ENCODE results near the gene RFC2. TPM values are rescaled to one million over a fixed set of nuclear protein-coding genes. Genes with fewer than 3 reads are reported as not detected.

Gene RFC2
- total RNA-seq, 3 donors from 2014 or later (not counting 1 experiment from before 2014, with no cell fraction given): 16.9 to 26.5 (median 20.5) TPM

DNA sequence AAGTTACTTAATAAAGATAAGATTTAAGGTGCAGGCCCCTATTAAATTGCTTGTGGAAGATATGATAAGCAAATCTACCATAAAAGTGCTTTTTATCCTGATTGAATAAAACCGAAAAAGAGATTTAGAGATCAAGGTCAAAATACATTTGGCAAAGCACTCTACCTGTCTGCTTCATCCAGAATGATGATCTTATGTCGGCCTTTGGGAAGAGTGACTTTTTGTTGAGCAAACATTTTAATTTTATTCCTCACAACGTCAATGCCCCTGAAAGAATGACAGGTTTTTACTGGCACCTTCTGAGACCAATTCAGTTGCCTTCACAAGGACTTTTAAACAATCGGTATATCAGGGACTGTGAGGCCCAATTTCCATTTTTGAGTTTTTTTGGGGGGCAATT, 7.7 kb downstream of the RFC2 start:
- Mint-ChIP-seq H3K27ac (no peak overlapping the region), H3K36me3 (peaks cover 8% of the 10 kb centered on the region), H3K9me3 (no peaks in the 10 kb centered on the region), H3K27me3 (ENCODE audit: low read depth in 2 of 2) (no peaks in the 10 kb centered on the region), H3K4me3 (no peak overlapping the region), H3K4me1 (peaks cover 5 to 6% of the 10 kb centered on the region in 2 donors)
- WGBS (ENCODE audit: insufficient coverage): 94% methylated on average over 4 of the region's 4 CpGs
- TF ChIP-seq, protein P1, sequence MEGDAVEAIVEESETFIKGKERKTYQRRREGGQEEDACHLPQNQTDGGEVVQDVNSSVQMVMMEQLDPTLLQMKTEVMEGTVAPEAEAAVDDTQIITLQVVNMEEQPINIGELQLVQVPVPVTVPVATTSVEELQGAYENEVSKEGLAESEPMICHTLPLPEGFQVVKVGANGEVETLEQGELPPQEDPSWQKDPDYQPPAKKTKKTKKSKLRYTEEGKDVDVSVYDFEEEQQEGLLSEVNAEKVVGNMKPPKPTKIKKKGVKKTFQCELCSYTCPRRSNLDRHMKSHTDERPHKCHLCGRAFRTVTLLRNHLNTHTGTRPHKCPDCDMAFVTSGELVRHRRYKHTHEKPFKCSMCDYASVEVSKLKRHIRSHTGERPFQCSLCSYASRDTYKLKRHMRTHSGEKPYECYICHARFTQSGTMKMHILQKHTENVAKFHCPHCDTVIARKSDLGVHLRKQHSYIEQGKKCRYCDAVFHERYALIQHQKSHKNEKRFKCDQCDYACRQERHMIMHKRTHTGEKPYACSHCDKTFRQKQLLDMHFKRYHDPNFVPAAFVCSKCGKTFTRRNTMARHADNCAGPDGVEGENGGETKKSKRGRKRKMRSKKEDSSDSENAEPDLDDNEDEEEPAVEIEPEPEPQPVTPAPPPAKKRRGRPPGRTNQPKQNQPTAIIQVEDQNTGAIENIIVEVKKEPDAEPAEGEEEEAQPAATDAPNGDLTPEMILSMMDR (IDR thresholded peaks at IDR 0.05): no peak
- peaks cover 2% of the 10 kb centered on the region for H3K4me1 ChIP-seq (ENCODE audit: control insufficient read depth, insufficient read depth, low read length)
- DNase-seq (no peak), ATAC-seq (no peak)
- H3K27ac ChIP-seq (ENCODE audit: low read length): no peak overlapping the region
- no peaks in the 10 kb centered on the region for H3K9me3 ChIP-seq (ENCODE audit: control insufficient read depth, insufficient read depth, low read length)
- H3K4me3 ChIP-seq (ENCODE audit: low read length): no peak overlapping the region
- intact Hi-C loops (cut with micrococcal nuclease): no loop called here
- peaks cover 37% of the 10 kb centered on the region for H3K36me3 ChIP-seq (ENCODE audit: control insufficient read depth, insufficient read depth, low read length)
- no peaks in the 10 kb centered on the region for H3K27me3 ChIP-seq (ENCODE audit: control insufficient read depth, insufficient read depth, low read length)

DNA sequence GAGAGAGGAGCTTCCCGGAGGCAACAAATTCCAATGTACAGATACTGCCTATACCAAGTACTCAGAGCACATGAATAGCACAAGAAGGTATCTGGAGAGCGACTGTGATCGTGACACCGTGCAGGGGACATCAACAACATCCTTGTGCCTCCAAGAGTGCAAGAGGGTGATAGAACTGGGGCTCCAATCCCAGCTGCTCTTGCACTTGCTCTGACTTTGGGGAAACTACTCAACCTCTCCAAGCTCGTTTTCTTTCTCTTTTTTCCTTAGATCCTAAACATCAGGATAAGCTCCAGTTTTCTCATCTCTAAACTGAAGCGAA, 12.1 kb downstream of the RFC2 start:
- WGBS (ENCODE audit: insufficient coverage): 87% methylated on average over 5 of the region's 6 CpGs
- intact Hi-C loops (cut with micrococcal nuclease): no loop called here
- no peaks in the 10 kb centered on the region for H3K9me3 Mint-ChIP-seq
- no peak overlapping the region for H3K4me3 ChIP-seq (ENCODE audit: low read length)
- no peak for DNase-seq
- H3K9me3 ChIP-seq (ENCODE audit: control insufficient read depth, insufficient read depth, low read length): no peaks in the 10 kb centered on the region
- H3K27ac ChIP-seq (ENCODE audit: low read length): no peak overlapping the region
- TF ChIP-seq, protein P1 (IDR thresholded peaks at IDR 0.05): no peak
- H3K27ac Mint-ChIP-seq: no peak overlapping the region
- peaks cover 13% of the 10 kb centered on the region for H3K36me3 Mint-ChIP-seq
- peaks cover 5% of the 10 kb centered on the region for H3K4me1 ChIP-seq (ENCODE audit: control insufficient read depth, insufficient read depth, low read length)
- peaks cover 48% of the 10 kb centered on the region for H3K36me3 ChIP-seq (ENCODE audit: control insufficient read depth, insufficient read depth, low read length)
- no peak for ATAC-seq
- no peaks in the 10 kb centered on the region for H3K27me3 ChIP-seq (ENCODE audit: control insufficient read depth, insufficient read depth, low read length)
- H3K4me3 Mint-ChIP-seq: no peak overlapping the region
- no peaks in the 10 kb centered on the region for H3K27me3 Mint-ChIP-seq (ENCODE audit: low read depth in 2 of 2)
- H3K4me1 Mint-ChIP-seq: peaks cover 8 to 9% of the 10 kb centered on the region in 2 donors

DNA sequence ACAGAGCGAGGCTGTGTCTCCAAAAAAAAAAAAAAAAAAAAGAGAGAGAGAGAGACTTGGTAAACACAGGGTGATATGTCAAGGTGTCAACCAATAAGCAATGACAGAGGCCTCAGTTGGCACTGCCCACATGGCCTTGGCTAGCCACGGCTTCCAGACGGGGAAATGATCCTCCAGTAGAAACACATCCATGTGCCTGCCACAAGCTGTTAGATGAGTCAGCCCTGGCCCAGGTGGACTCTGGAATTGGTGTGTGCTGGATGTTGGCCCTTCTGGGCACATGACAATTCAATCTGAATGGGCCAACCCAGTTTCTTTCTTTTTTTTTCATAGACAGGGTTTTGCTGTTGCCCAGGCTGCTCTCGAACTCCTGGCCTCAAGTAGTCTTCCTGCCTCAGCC, 13.7 kb downstream of the RFC2 start:
- Histone ChIP-seq H3K36me3 (ENCODE audit: control insufficient read depth, insufficient read depth, low read length) (peaks cover 56% of the 10 kb centered on the region), H3K4me1 (ENCODE audit: control insufficient read depth, insufficient read depth, low read length) (peaks cover 18% of the 10 kb centered on the region), H3K27me3 (ENCODE audit: control insufficient read depth, insufficient read depth, low read length) (no peaks in the 10 kb centered on the region), H3K27ac (ENCODE audit: low read length) (no peak overlapping the region), H3K4me3 (ENCODE audit: low read length) (no peak overlapping the region), H3K9me3 (ENCODE audit: control insufficient read depth, insufficient read depth, low read length) (no peaks in the 10 kb centered on the region)
- H3K9me3 Mint-ChIP-seq: no peaks in the 10 kb centered on the region
- H3K4me3 Mint-ChIP-seq: no peak overlapping the region
- H3K36me3 Mint-ChIP-seq: peaks cover 13% of the 10 kb centered on the region
- TF ChIP-seq, protein P1 (IDR thresholded peaks at IDR 0.05): no peak
- intact Hi-C loops (cut with micrococcal nuclease): no loop called here
- no peak overlapping the region for H3K27ac Mint-ChIP-seq
- DNase-seq (no peak), ATAC-seq (no peak)
- no peaks in the 10 kb centered on the region for H3K27me3 Mint-ChIP-seq (ENCODE audit: low read depth in 2 of 2)
- H3K4me1 Mint-ChIP-seq: peaks cover 10 to 16% of the 10 kb centered on the region in 2 donors
- WGBS (ENCODE audit: insufficient coverage): 100% methylated on average over 4 of the region's 4 CpGs

DNA sequence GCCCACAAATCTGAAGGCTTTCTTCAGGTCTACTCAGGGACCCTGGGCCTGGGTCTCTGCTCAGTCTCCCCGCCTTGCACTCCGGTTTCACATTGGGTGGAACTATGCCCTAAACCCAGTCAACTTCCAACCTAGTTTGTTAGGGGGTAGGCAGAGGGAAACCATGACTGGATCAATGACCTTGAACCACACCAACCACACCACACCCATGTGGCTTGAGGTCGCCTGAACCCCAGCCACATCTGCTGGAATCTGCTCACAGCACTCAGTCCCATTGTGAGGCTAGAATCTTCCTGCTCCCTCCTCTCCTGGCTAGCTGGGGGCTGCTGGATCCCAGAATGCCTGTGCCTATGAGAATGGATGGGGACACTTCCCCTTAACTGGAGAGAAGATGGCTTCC, 17.9 kb downstream of the RFC2 start:
- no peak overlapping the region for H3K27ac ChIP-seq (ENCODE audit: low read length)
- peaks cover 3% of the 10 kb centered on the region for H3K36me3 Mint-ChIP-seq
- H3K4me3 Mint-ChIP-seq: no peak overlapping the region
- H3K4me3 ChIP-seq (ENCODE audit: low read length): no peak overlapping the region
- no peaks in the 10 kb centered on the region for H3K27me3 Mint-ChIP-seq (ENCODE audit: low read depth in 2 of 2)
- no peak overlapping the region for H3K27ac Mint-ChIP-seq
- H3K9me3 Mint-ChIP-seq: no peaks in the 10 kb centered on the region
- intact Hi-C loops (cut with micrococcal nuclease): no loop called here
- H3K36me3 ChIP-seq (ENCODE audit: control insufficient read depth, insufficient read depth, low read length): peaks cover 55% of the 10 kb centered on the region
- DNase-seq: no peak
- ATAC-seq: no peak
- no peaks in the 10 kb centered on the region for H3K27me3 ChIP-seq (ENCODE audit: control insufficient read depth, insufficient read depth, low read length)
- WGBS (ENCODE audit: insufficient coverage): 49% methylated on average over 3 of the region's 3 CpGs
- peaks cover 10 to 21% of the 10 kb centered on the region in 2 donors for H3K4me1 Mint-ChIP-seq
- H3K9me3 ChIP-seq (ENCODE audit: control insufficient read depth, insufficient read depth, low read length): no peaks in the 10 kb centered on the region
- peaks cover 28% of the 10 kb centered on the region for H3K4me1 ChIP-seq (ENCODE audit: control insufficient read depth, insufficient read depth, low read length)
- TF ChIP-seq, protein P1 (IDR thresholded peaks at IDR 0.05): no peak

Measured in natural killer cell (primary cell).